ENCODE data around the gene XDH. TPM values are rescaled to one million over a fixed set of nuclear protein-coding genes. Genes with fewer than 3 reads are reported as not detected.

The XDH gene
- total RNA-seq, 1 experiment from 2014 or later: 1.4 TPM

GRCh38 chr2:31398881-31399280 is 15.7 kb downstream of the XDH start:
- H3K9me3 ChIP-seq: no peaks in the 10 kb centered on the region
- H3K27me3 Mint-ChIP-seq (ENCODE audit: insufficient read depth, unreplicated experiment): peaks cover 6% of the 10 kb centered on the region
- H3K27me3 ChIP-seq (replicated peaks; ENCODE audit: control insufficient read depth, insufficient read depth, low read length): no peaks in the 10 kb centered on the region
- intact Hi-C loops (cut with micrococcal nuclease; ENCODE audit: unreplicated experiment): no loop called here
- ChIA-PET POLR2A (no interaction called here), CTCF (no interaction called here)
- no peak overlapping the region for H3K4me3 Mint-ChIP-seq (ENCODE audit: unreplicated experiment)
- no peaks in the 10 kb centered on the region for H3K4me1 Mint-ChIP-seq (ENCODE audit: low read depth, unreplicated experiment)
- no peak for TF ChIP-seq CTCF (IDR thresholded peaks at IDR 0.05; ENCODE audit: insufficient read depth in 1 of 2, low read depth in 1 of 2, low read length in 1 of 2, severe bottlenecking in 1 of 2, unreplicated experiment in 1 of 2)
- no peak overlapping the region for H3K27ac Mint-ChIP-seq (ENCODE audit: unreplicated experiment)
- no peaks in the 10 kb centered on the region for H3K36me3 ChIP-seq (ENCODE audit: control insufficient read depth, insufficient read depth, low read length)
- no TSS peak for BruUV-seq (replicated peaks)
- no peaks in the 10 kb centered on the region for H3K36me3 Mint-ChIP-seq (ENCODE audit: insufficient read depth, unreplicated experiment)
- H3K9me3 Mint-ChIP-seq (ENCODE audit: unreplicated experiment): no peaks in the 10 kb centered on the region
- no peak overlapping the region for H3K4me3 ChIP-seq (ENCODE audit: low read depth, low read length)
- no peaks in the 10 kb centered on the region for H3K4me1 ChIP-seq
- DNase-seq: no peak

- no peak overlapping the region for H3K27ac Mint-ChIP-seq (ENCODE audit: unreplicated experiment)
- no TSS peak for BruUV-seq (replicated peaks)
- H3K9me3 Mint-ChIP-seq (ENCODE audit: unreplicated experiment): no peaks in the 10 kb centered on the region
- Histone ChIP-seq H3K9me3 (no peaks in the 10 kb centered on the region), H3K4me3 (ENCODE audit: low read depth, low read length) (no peak overlapping the region), H3K4me1 (no peaks in the 10 kb centered on the region), H3K36me3 (ENCODE audit: control insufficient read depth, insufficient read depth, low read length) (no peaks in the 10 kb centered on the region), H3K27me3 (replicated peaks; ENCODE audit: control insufficient read depth, insufficient read depth, low read length) (no peaks in the 10 kb centered on the region)
- CTCF ChIA-PET: no interaction called here
- DNase-seq: no peak
- POLR2A ChIA-PET: no interaction called here
- no peak overlapping the region for H3K4me3 Mint-ChIP-seq (ENCODE audit: unreplicated experiment)
- no peaks in the 10 kb centered on the region for H3K4me1 Mint-ChIP-seq (ENCODE audit: low read depth, unreplicated experiment)
- intact Hi-C loops (cut with micrococcal nuclease; ENCODE audit: unreplicated experiment): no loop called here
- H3K27me3 Mint-ChIP-seq (ENCODE audit: insufficient read depth, unreplicated experiment): peaks cover 6% of the 10 kb centered on the region
- no peaks in the 10 kb centered on the region for H3K36me3 Mint-ChIP-seq (ENCODE audit: insufficient read depth, unreplicated experiment)
- no peak for TF ChIP-seq CTCF (IDR thresholded peaks at IDR 0.05; ENCODE audit: insufficient read depth in 1 of 2, low read depth in 1 of 2, low read length in 1 of 2, severe bottlenecking in 1 of 2, unreplicated experiment in 1 of 2)
Measured at GRCh38 chr2:31397094-31397493, 17.4 kb downstream of the XDH start.

GRCh38 chr2:31390324-31390723 is 24.2 kb downstream of the XDH start:
- POLR2A ChIA-PET: no interaction called here
- no peak for DNase-seq
- TF ChIP-seq CTCF (IDR thresholded peaks at IDR 0.05; ENCODE audit: insufficient read depth in 1 of 2, low read depth in 1 of 2, low read length in 1 of 2, severe bottlenecking in 1 of 2, unreplicated experiment in 1 of 2): no peak
- Histone ChIP-seq H3K4me3 (ENCODE audit: low read depth, low read length) (no peak overlapping the region), H3K27me3 (replicated peaks; ENCODE audit: control insufficient read depth, insufficient read depth, low read length) (no peaks in the 10 kb centered on the region), H3K36me3 (ENCODE audit: control insufficient read depth, insufficient read depth, low read length) (no peaks in the 10 kb centered on the region), H3K4me1 (no peaks in the 10 kb centered on the region), H3K9me3 (no peaks in the 10 kb centered on the region)
- CTCF ChIA-PET: interaction anchor here (0.6 kb wide), 1 partner anchor 358 kb away, joined by 3 read pairs; no protein-coding TSS in a partner anchor
- BruUV-seq (replicated peaks): no TSS peak
- Mint-ChIP-seq H3K36me3 (ENCODE audit: insufficient read depth, unreplicated experiment) (no peaks in the 10 kb centered on the region), H3K27ac (ENCODE audit: unreplicated experiment) (no peak overlapping the region), H3K9me3 (ENCODE audit: unreplicated experiment) (no peaks in the 10 kb centered on the region), H3K27me3 (ENCODE audit: insufficient read depth, unreplicated experiment) (peaks cover 6% of the 10 kb centered on the region), H3K4me3 (ENCODE audit: unreplicated experiment) (no peak overlapping the region), H3K4me1 (ENCODE audit: low read depth, unreplicated experiment) (no peaks in the 10 kb centered on the region)
- intact Hi-C loops (cut with micrococcal nuclease; ENCODE audit: unreplicated experiment): no loop called here
